Choroid plexus epithelial cell (primary cell): ENCODE data around the gene ATXN3.
A peak's percentile ranks its signal among the peaks of the same experiment; 100 is the strongest.

Experiments
- DNase-seq: peaks from one replicate; pipeline ENCODE4 v3.0.0-alpha.2; 2010; ENCODE audit warnings: low read depth
- H3K4me3 ChIP-seq: 2 replicates; pipeline ENCODE4 v1.5.1; 2011; ENCODE audit warnings: low read depth, mild to moderate bottlenecking, control low read depth, low read length, moderate library complexity
- TF ChIP-seq, protein P1 (sequence below): conservative IDR thresholded peaks from 2 replicates; pipeline ENCODE4 v1.5.1; 2011; ENCODE audit warnings: low read depth, mild to moderate bottlenecking, control low read depth, inconsistent platforms, low read length, moderate library complexity

The ATXN3 gene

DNA sequence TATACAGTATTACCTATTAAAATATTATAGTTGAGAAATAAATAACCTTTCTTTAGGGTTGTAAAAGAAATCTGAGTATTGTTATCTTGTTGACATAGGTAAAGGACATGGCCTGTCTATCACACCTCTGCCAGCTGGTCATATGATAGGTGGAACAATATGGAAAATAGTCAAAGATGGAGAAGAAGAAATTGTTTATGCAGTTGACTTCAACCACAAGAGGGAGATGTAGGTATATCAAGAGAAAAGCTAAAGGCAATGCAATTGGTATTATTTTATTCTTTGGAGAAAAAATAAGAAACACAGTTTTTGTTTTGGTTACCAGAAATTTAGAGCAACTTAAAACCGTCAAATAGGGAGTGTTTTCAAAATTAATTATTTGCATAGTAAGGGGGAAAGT is 28.9 kb upstream of the ATXN3 start:
- H3K4me3 ChIP-seq = no peak overlapping the region
- DNase-seq = peak; percentile 77
- TF ChIP-seq, protein P1, sequence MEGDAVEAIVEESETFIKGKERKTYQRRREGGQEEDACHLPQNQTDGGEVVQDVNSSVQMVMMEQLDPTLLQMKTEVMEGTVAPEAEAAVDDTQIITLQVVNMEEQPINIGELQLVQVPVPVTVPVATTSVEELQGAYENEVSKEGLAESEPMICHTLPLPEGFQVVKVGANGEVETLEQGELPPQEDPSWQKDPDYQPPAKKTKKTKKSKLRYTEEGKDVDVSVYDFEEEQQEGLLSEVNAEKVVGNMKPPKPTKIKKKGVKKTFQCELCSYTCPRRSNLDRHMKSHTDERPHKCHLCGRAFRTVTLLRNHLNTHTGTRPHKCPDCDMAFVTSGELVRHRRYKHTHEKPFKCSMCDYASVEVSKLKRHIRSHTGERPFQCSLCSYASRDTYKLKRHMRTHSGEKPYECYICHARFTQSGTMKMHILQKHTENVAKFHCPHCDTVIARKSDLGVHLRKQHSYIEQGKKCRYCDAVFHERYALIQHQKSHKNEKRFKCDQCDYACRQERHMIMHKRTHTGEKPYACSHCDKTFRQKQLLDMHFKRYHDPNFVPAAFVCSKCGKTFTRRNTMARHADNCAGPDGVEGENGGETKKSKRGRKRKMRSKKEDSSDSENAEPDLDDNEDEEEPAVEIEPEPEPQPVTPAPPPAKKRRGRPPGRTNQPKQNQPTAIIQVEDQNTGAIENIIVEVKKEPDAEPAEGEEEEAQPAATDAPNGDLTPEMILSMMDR = peak; percentile 68

- TF ChIP-seq, protein P1 = no peak
- H3K4me3 ChIP-seq = no peak overlapping the region
- no peak for DNase-seq
Observed at GRCh38 chr14:92134456-92134855, 28.1 kb upstream of the ATXN3 start.

DNA sequence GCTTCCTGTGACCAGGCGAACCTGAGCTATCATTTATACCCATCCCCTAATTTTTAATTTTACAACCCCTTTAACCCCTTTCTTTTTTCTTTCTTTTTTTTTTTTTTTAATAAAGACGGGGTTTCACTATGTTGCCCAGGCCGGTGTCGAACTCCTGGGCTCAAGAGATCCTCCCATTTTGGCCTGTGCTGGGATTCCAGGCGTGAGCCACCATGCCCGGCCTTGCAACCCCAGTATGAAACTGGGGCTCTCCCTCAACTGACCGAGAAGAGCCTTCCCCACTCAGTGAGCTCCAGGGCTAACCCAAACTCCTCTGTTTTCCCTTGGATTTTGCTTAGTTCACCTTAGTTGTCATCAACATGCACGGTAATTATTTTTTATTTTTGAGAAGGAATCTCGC is 16.4 kb upstream of the ATXN3 start:
- peak; percentile 12 for DNase-seq
- TF ChIP-seq, protein P1 = no peak
- H3K4me3 ChIP-seq = peak overlapping the region; percentile 98

DNA sequence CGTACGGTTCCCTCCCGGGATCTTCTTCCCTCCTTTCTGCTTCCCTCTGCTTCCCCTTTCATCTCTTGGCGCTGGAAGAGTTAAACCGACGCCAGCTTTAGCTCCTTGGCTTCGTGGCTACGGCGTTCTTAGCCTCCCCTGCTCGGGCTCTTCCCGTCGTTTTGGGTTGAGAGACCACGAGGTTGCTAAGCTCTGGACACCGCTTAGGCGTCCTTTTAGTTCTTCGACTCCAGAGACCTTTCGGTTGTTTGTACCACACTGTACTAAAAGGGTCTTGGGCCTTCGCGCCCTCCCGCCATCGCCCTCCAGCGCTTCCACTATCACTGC is 15.9 kb upstream of the ATXN3 start:
- H3K4me3 ChIP-seq = peak overlapping the region; percentile 98
- peak; percentile 50 for DNase-seq
- TF ChIP-seq, protein P1 = no peak

DNA sequence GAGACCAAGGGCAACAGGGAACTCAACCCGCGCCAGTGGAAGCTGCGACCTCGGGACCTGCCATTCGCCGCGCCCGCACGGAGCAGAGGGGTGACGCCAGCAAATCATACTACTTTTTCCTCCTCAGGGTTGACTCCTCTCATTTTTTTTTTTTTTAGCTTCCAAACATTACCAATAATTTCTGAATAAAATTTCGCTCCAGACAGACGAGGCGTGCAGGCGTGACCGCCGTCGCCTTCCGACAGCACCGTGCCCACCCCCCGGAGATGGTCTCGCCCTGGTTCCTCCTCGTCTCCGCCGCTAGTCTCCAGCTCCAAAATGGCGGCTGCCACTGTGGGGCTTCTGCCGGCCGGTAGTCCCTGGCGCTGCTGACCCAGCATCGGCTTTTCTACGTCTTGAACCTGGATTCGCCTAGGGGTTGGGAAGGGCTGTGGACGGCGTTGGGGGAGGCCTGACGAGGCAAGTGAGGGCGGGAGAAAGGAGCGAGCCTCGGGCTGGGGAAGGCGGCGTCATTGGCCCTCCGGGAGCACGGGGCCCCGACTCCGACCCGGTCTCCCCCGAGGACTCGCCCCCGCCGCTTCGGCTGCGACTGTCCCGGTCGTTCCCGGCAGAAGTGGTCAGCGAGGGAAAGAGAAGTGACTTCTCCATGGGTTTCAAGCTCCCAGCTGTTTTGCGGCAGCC is 15.4 kb upstream of the ATXN3 start, which contains the start of the genes CPSF2 and NDUFB1:
Gene CPSF2 (plus strand): TSS at position 300 of the 681 bp plus-strand sequence. CDS start 9,016 bp downstream, outside the sequence.
Gene NDUFB1 (minus strand): TSS at position 37 of the 681 bp plus-strand sequence. CDS start 4,069 bp downstream, outside the sequence.
- H3K4me3 ChIP-seq = peak within 1 kb of the TSS; percentile 98
- DNase-seq = peak; percentile 81
- TF ChIP-seq, protein P1 = no peak

GRCh38 chr14:92121207-92121669 is 14.9 kb upstream of the ATXN3 start:
- TF ChIP-seq, protein P1 = no peak
- peak; percentile 71 for DNase-seq

DNA sequence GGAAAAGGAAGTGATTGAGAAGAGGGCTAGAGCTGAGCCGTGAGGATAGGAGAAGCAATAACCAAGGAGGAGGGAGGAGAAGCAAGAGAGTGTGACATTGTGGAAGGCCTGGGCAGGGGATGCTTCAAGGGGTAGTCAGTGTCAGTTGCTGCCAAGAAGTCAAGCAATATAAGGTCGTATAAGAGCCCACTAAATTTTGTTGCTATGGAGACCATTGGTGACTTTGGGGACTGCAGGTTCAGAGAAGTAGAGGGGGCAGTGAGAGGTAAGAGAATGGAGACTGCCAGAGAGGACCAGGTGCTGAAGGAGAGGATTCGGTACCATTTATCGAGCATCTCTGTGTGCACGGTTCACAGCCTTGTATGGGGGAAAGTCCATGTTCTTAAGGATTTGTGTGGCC is 3.1 kb upstream of the ATXN3 start:
- DNase-seq = no peak
- TF ChIP-seq, protein P1 = no peak
- H3K4me3 ChIP-seq = no peak overlapping the region

More at GRCh38 chr14:92121207-92121669, 14.9 kb upstream of the ATXN3 start:
- H3K4me3 ChIP-seq = peak overlapping the region; percentile 98
